ENCODE data around the gene TMEM181.
"Not testable (repeated sequence)": the region's sequence is repeated elsewhere in the genome, so short reads cannot be mapped to it uniquely, and the experiment has no call there.

The TMEM181 gene

DNA sequence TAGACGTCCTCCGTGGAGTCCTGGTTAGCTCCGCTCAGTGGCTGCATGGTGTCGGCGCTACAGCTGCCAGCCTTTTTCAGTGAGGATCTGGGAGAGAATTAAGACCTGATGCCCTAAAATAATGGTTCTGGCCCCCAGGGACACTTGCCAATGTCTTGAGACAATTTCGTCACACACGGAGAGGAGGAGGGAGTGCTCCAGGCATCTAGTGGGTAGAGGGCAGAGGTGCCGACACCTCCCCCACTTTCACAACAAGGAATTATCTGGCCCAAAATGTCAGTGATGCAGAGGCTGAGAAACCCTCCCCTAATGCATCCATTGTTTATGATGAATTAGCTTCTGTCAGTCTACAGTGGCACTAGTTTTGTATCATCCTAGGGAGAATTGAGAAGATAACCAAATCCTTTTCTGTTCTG, 24.4 kb downstream of the TMEM181 start:
- Mint-ChIP-seq H3K36me3 (ENCODE audit: low read depth) (peaks cover 59% of the 10 kb centered on the region), H3K9me3 (no peaks in the 10 kb centered on the region), H3K27ac (no peak overlapping the region), H3K4me3 (no peak overlapping the region), H3K4me1 (no peaks in the 10 kb centered on the region), H3K27me3 (no peaks in the 10 kb centered on the region)
- ATAC-seq (no peak), DNase-seq (no peak)

DNA sequence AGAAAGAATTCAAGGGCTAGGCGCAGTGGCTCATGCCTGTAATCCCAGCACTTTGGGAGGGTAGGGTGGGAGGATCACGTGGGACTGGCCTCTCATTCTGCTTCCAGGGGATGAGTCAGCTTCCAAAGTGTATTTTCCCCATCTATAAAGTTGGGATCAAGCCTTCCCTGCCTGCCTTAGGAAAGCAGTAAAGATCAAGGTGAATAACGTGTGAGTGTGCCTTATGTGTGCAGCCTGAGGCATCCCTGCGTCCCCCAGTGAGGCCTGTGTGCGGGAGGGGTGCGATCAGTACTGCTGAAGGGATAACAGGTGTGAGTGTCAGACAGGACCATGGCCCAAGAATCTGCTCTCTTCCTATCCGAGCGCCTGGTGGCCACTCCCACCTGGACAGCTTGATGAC, 26.8 kb downstream of the TMEM181 start:
- Mint-ChIP-seq H3K4me1 (no peaks in the 10 kb centered on the region), H3K9me3 (no peaks in the 10 kb centered on the region), H3K4me3 (no peak overlapping the region), H3K27me3 (no peaks in the 10 kb centered on the region), H3K27ac (no peak overlapping the region), H3K36me3 (ENCODE audit: low read depth) (peaks cover 65% of the 10 kb centered on the region)
- ATAC-seq (no peak), DNase-seq (no peak)

DNA sequence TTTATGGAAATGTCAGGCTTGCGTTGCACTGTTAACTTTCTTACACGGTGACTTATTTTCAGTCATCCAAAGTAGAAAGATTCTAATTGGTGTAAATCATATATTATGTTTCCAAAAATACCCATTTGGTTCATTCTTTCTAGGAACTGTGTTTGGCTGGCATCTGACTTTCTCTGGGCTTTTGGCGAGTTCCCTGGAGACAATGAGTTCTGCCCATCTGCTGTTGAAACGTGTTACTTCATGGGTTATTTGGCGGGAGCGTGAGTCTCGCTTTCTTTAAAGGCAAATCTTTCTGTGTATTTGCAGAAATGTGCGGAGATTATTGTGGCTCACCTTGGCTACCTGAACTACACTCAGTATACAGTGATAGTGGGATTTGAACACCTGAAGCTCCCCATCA, 29.5 kb downstream of the TMEM181 start:
- ATAC-seq: no peak
- Mint-ChIP-seq H3K27me3 (no peaks in the 10 kb centered on the region), H3K36me3 (ENCODE audit: low read depth) (peaks cover 65% of the 10 kb centered on the region), H3K27ac (no peak overlapping the region), H3K4me3 (no peak overlapping the region), H3K9me3 (no peaks in the 10 kb centered on the region), H3K4me1 (no peaks in the 10 kb centered on the region)
- no peak for DNase-seq

GRCh38 chr6:158591134-158591809, 31.4 kb downstream of the TMEM181 start:
- Mint-ChIP-seq H3K4me3 (no peak overlapping the region), H3K9me3 (no peaks in the 10 kb centered on the region), H3K4me1 (no peaks in the 10 kb centered on the region), H3K27me3 (no peaks in the 10 kb centered on the region), H3K27ac (peak overlapping the region; percentile 25), H3K36me3 (ENCODE audit: low read depth) (peaks cover 61% of the 10 kb centered on the region)
- DNase-seq (no peak), ATAC-seq (no peak)

DNA sequence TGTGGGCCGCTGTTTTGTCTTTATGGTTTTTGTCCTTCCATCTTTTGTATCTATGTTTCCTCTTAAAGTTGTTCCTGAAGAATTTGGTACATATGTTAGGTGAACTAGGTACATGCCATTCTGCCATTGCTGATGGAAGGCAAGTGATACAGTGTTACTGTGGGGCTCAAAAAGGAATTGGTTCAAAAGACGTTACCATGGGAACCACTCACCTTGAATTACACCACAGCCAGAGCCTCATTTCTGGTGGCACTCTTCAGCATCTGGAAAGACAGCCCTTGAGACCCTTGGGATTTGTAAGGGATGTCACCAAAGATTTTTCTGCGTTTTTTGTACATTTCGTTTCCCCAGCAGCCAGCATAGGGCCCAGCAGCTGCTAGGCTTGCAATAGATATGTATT, 31.9 kb downstream of the TMEM181 start:
- no peaks in the 10 kb centered on the region for H3K27me3 Mint-ChIP-seq
- no peak for ATAC-seq

DNA sequence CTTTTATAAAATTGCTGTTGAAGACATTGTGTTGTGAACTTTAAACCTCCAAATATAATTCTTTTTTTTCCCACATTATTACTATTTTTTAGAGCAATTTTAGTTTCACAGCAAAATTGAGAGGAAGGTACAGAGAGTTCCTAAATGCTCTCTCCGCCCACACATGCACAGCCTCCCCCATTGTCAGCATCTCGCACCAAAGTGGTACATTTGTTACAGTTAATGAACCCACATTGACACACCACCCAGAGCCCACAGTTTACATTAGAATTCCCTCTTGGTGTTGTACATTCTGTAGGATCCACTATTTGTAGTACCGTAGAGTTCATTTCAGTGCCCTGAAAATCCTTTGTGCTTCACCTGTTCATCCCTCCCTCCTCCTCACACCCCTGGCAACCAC, 33.8 kb downstream of the TMEM181 start:
- no peak overlapping the region for H3K27ac Mint-ChIP-seq
- no peak overlapping the region for H3K4me3 Mint-ChIP-seq
- peaks cover 5% of the 10 kb centered on the region for H3K4me1 Mint-ChIP-seq
- H3K9me3 Mint-ChIP-seq: no peaks in the 10 kb centered on the region
- ATAC-seq: no peak
- peaks cover 58% of the 10 kb centered on the region for H3K36me3 Mint-ChIP-seq (ENCODE audit: low read depth)
- H3K27me3 Mint-ChIP-seq: no peaks in the 10 kb centered on the region
- no peak for DNase-seq

More for the DNA sequence above, 31.9 kb downstream of the TMEM181 start:
- no peak overlapping the region for H3K27ac Mint-ChIP-seq
- H3K9me3 Mint-ChIP-seq: no peaks in the 10 kb centered on the region
- no peak for DNase-seq
- no peak overlapping the region for H3K4me3 Mint-ChIP-seq
- peaks cover 63% of the 10 kb centered on the region for H3K36me3 Mint-ChIP-seq (ENCODE audit: low read depth)
- no peaks in the 10 kb centered on the region for H3K4me1 Mint-ChIP-seq

- no peak for ATAC-seq
- no peak for DNase-seq
- Mint-ChIP-seq H3K4me1 (peaks cover 5% of the 10 kb centered on the region), H3K27ac (no peak overlapping the region), H3K27me3 (no peaks in the 10 kb centered on the region), H3K4me3 (no peak overlapping the region), H3K9me3 (no peaks in the 10 kb centered on the region), H3K36me3 (ENCODE audit: low read depth) (peaks cover 48% of the 10 kb centered on the region)
These were observed 35.3 kb downstream of the TMEM181 start for GRCh38 chr6:158595223-158595622.

DNA sequence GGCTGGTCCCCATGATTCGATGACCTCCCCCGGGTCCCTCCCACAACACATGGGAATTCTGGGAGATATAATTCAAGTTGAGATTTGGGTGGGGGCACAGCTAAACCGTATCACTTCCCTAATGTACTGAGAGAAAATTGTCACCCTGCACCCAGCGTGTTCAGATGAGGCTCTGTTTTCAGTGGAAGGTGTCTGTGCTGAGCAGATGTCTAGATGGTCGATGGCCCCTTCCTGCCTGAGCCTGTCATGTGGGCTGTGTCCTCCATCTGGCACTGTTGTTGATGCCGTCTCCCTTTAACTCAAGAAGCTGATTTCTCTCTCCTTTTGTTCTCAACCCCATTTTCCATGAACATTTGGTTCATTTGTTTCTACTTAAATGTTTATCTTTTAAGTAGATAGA, 37.0 kb downstream of the TMEM181 start:
- H3K27ac Mint-ChIP-seq: no peak overlapping the region
- H3K4me1 Mint-ChIP-seq: peaks cover 5% of the 10 kb centered on the region
- peaks cover 36% of the 10 kb centered on the region for H3K36me3 Mint-ChIP-seq (ENCODE audit: low read depth)
- H3K4me3 Mint-ChIP-seq: no peak overlapping the region
- H3K27me3 Mint-ChIP-seq: no peaks in the 10 kb centered on the region
- H3K9me3 Mint-ChIP-seq: no peaks in the 10 kb centered on the region
- DNase-seq: no peak
- ATAC-seq: no peak

- Mint-ChIP-seq H3K4me1 (peaks cover 5% of the 10 kb centered on the region), H3K4me3 (no peak overlapping the region), H3K27ac (peak overlapping the region; percentile 23), H3K9me3 (no peaks in the 10 kb centered on the region), H3K36me3 (ENCODE audit: low read depth) (peaks cover 34% of the 10 kb centered on the region), H3K27me3 (no peaks in the 10 kb centered on the region)
- DNase-seq: no peak
- ATAC-seq: no peak
These were observed 37.7 kb downstream of the TMEM181 start for GRCh38 chr6:158597565-158597964.

DNA sequence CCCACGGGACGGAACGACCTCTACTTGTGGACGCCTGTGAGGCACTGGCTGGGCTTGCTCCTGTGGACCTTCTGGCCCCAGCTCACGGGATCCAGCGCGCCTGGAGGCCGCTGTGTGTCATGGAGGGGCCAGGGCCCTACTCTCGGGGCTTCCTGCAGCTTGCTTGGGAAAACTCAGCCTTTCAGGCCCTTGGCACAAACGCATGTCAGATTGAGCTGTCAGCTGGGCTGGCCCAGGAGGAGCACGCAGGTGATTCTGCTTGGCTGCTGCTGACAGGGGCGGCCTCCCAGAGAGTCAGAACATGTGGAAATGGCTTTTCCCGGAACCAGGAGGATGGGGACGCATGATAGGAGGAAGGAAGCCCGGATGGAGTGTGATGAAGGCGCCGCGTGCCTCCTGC, 39.7 kb downstream of the TMEM181 start:
- H3K36me3 Mint-ChIP-seq (ENCODE audit: low read depth): peaks cover 34% of the 10 kb centered on the region
- H3K27me3 Mint-ChIP-seq: no peaks in the 10 kb centered on the region
- no peak overlapping the region for H3K4me3 Mint-ChIP-seq
- DNase-seq (no peak), ATAC-seq (no peak)
- no peak overlapping the region for H3K27ac Mint-ChIP-seq
- no peaks in the 10 kb centered on the region for H3K9me3 Mint-ChIP-seq
- H3K4me1 Mint-ChIP-seq: peaks cover 5% of the 10 kb centered on the region

DNA sequence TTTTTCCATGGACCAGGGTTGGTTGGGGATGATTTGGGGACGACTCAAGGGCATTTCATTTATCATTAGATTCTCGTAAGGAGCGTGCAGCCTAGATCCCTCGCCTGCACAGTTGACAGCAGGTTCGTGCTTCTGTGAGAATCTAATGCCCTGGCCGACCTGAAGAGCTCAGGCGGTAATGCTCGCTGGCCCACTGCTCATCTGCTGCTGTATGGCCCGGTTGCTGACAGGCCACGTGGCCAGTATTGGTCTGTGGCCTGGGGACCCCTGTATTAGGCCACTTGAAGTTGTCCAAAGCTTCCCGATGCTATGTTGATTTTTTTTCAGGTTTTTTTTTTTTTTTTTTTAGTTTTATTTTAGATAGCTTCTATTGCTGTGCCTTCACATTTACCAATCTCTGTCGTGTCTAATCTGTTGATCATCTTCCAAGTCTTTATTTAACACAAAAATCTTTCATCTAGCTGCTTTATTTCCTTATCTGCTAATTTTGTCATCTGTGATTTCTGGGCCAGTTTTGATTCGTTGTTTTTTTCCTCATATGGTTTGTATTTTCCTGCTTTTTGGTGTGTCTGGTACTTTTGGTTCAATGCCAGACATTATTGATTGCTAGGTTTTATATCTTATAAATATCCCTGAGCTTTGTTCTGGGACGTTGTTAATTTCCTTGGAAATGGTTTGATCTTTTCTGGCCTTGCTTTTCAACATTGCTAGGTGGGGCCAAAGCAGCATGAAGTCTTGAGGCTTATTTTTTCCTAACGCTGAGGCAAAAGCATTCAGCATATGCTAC, 43.6 kb downstream of the TMEM181 start:
- Mint-ChIP-seq H3K9me3 (no peaks in the 10 kb centered on the region), H3K36me3 (ENCODE audit: low read depth) (peaks cover 25% of the 10 kb centered on the region), H3K27me3 (no peaks in the 10 kb centered on the region), H3K4me1 (no peaks in the 10 kb centered on the region), H3K4me3 (no peak overlapping the region), H3K27ac (no peak overlapping the region)
- ATAC-seq (no peak), DNase-seq (no peak)

DNA sequence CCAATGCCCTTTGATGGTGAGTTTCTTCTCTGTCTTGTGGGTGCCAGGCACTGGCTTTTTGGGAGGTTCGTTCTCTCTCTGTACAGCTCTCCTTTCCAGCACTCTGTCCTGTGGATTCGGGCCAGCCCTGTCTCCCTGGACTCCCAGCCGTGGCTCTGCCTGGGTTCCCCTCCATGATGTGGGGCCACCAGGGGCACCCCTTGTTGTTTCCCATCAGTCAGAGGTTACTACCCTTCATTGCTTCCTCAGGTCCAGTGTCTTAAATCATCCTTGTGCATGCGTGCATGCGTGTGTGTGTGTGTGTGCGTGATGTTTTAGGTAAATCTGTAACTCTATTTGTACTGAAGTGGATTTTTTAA, 44.1 kb downstream of the TMEM181 start:
- H3K27ac Mint-ChIP-seq: no peak overlapping the region
- H3K4me1 Mint-ChIP-seq: no peaks in the 10 kb centered on the region
- no peak for DNase-seq
- H3K4me3 Mint-ChIP-seq: no peak overlapping the region
- peaks cover 26% of the 10 kb centered on the region for H3K36me3 Mint-ChIP-seq (ENCODE audit: low read depth)
- no peaks in the 10 kb centered on the region for H3K27me3 Mint-ChIP-seq
- no peak for ATAC-seq
- no peaks in the 10 kb centered on the region for H3K9me3 Mint-ChIP-seq

GRCh38 chr6:158605266-158605878, 45.5 kb downstream of the TMEM181 start:
- H3K4me1 Mint-ChIP-seq: no peaks in the 10 kb centered on the region
- no peak overlapping the region for H3K4me3 Mint-ChIP-seq
- peaks cover 32% of the 10 kb centered on the region for H3K36me3 Mint-ChIP-seq (ENCODE audit: low read depth)
- H3K27ac Mint-ChIP-seq: peak overlapping the region; percentile 42
- peak; percentile 60 for DNase-seq
- no peaks in the 10 kb centered on the region for H3K27me3 Mint-ChIP-seq
- H3K9me3 Mint-ChIP-seq: no peaks in the 10 kb centered on the region
- no peak for ATAC-seq

DNA sequence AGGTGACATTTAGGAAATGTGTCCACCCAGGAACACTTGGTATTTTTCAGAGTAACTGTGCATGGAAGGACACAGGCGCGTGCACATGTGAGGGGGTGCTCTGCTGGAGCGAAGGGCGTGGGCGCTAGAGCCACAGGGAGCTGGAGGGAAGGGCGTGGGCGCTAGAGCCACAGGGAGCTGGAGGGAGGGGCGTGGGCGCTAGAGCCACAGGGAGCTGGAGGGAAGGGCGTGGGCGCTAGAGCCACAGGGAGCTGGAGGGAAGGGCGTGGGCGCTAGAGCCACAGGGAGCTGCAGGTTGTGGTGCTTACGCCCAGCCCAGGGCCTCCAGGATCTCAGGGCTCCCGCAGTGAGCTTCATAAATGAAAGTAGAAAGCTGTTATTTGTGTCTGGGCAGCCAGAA, 46.1 kb downstream of the TMEM181 start:
- DNase-seq, H3K9me3 Mint-ChIP-seq, ATAC-seq, H3K27me3 Mint-ChIP-seq, H3K27ac Mint-ChIP-seq, H3K4me3 Mint-ChIP-seq, H3K4me1 Mint-ChIP-seq: not testable (repeated sequence)
- peaks cover 35% of the 10 kb centered on the region for H3K36me3 Mint-ChIP-seq (ENCODE audit: low read depth)

GRCh38 chr6:158606935-158607334, 47.0 kb downstream of the TMEM181 start:
- H3K27ac Mint-ChIP-seq: no peak overlapping the region
- no peaks in the 10 kb centered on the region for H3K4me1 Mint-ChIP-seq
- no peaks in the 10 kb centered on the region for H3K9me3 Mint-ChIP-seq
- peaks cover 41% of the 10 kb centered on the region for H3K36me3 Mint-ChIP-seq (ENCODE audit: low read depth)
- no peak for ATAC-seq
- DNase-seq: no peak
- H3K27me3 Mint-ChIP-seq: no peaks in the 10 kb centered on the region
- H3K4me3 Mint-ChIP-seq: no peak overlapping the region
